ENCODE results near the gene SUPT20HL2.

DNA sequence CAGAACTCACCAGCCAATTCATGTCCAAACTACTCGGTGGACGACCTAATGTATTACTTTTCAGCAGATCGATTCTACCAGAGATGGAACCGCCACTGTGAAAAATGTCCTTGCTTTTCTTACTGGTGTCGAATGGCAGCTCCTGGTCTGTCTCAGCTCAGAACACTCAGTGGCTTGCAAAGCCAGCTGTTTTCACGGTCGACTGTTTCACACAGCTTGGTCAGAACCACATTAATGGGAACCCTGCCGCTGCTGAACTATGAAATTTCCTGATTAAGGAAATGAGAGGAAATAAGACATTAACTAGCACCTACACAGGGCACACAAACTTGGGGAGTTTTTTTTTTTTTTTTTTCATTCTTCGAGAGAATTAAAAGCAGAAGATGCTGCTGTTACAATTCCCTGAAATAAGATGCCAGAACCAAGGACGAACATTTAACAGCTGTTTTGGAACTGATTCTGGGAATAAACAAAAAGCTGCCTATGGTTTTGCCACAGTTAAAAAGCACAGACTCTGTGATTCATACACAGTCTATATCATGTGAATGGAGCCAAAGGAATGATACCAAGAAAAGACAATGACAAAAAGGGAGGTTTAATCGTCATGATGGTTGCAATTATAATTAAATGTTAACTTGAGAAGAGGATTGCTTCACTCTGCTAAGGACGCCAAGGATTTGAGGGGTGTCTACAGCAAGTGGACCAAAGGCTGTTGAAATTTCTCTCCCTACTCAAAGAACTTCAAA is 31.3 kb downstream of the SUPT20HL2 start:
- TF ChIP-seq ZNF274 (IDR thresholded peaks at IDR 0.05; ENCODE audit: low read depth, low read length) (no peak), YY1 (IDR thresholded peaks at IDR 0.05; ENCODE audit: insufficient read depth, insufficient read length) (no peak)
